Measurements from ENCODE around the gene MIER2. TPM values are rescaled to one million over a fixed set of nuclear protein-coding genes. Genes with fewer than 3 reads are reported as not detected.
"Not testable (repeated sequence)": the region's sequence is repeated elsewhere in the genome, so short reads cannot be mapped to it uniquely, and the experiment has no call there.

MIER2 gene, protein sequence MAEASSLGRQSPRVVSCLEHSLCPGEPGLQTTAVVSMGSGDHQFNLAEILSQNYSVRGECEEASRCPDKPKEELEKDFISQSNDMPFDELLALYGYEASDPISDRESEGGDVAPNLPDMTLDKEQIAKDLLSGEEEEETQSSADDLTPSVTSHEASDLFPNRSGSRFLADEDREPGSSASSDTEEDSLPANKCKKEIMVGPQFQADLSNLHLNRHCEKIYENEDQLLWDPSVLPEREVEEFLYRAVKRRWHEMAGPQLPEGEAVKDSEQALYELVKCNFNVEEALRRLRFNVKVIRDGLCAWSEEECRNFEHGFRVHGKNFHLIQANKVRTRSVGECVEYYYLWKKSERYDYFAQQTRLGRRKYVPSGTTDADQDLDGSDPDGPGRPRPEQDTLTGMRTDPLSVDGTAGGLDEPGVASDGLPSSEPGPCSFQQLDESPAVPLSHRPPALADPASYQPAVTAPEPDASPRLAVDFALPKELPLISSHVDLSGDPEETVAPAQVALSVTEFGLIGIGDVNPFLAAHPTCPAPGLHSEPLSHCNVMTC
- total RNA-seq (2014; rRNA removed; shearing (Covaris generic)), result 8.8 and 12.9 TPM in 2 replicates

DNA sequence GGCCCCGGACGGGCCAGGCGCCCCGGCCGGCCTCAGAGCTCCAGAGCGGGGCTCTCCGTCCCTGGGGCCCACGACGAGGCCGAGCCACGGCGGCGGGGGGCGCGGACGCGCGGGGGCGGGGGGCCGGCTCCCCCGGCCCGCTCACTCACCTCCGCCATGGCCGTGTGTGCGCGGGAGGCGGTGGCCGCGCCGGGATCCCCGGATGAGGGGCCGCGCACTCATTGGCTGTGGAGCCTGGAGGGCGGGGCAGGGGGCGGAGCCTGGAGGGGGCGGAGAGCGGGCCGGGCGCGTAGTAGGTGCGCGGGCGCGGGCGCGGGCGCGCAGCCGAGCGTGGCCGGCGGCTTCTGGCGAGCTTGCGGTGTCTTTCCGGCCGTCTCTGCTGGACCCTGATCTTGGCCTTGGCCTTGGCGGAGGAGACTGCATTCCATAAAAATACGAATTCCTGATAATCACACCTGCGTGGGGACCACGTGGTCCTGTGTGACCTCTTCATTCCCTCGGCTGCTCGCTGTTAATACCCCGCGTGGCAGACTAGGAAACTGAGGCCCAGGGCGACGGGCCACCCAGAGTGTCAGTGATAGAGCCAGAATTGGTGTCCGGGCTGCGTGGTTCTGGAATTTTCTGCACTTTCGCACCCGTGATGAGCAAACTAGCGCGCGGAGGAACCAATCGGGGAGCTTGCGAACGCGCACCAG, at the start of gene MIER2:
TSS of gene MIER2 (minus strand) at position 172 of the 695 bp plus-strand sequence. CDS start at position 158, 14 bp downstream.
- DNase-seq (ENCODE audit: low read depth), result peak; percentile 84

- not testable (repeated sequence) for DNase-seq (ENCODE audit: low read depth)
Measured at GRCh38 chr19:393560-393959, 49.0 kb upstream of the MIER2 start.

- DNase-seq (ENCODE audit: low read depth), result no peak
Measured at GRCh38 chr19:392375-392970, 47.9 kb upstream of the MIER2 start.

DNA sequence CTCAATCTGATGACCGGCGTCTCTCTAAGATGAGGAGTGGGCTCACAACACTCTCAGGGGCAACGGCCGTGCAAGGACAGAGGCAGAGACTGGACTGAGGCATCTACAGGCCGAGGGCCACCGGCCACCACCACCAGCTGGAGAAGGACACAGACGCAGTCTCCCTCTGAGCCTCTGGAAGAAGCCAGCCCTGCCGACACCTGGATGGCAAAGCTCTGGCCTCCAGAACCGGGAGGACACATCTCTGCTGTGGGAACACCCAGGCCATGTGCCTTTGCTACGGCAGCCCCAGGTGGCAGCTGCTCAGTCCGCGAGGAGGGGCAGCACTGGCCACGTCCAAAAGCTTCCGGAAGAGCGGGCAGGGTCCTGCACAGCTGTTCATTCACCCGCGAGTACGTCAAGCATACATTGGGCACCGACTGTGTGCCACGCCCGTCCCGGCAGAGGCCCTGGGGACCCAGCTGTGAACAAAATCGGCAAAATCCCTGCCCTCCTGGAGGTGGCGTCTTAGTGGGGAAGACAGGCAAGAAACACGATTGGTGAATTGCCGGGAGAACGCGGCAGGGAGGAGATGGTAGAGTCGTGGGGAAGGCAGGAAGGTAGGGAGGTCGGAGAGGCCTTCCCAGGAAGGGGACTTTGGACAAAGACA, 47.3 kb upstream of the MIER2 start:
- DNase-seq (ENCODE audit: low read depth), result no peak

GRCh38 chr19:391207-391557, 46.6 kb upstream of the MIER2 start:
- DNase-seq (ENCODE audit: low read depth), result no peak

- no peak for DNase-seq (ENCODE audit: low read depth)
Measured at GRCh38 chr19:390386-391206, 46.0 kb upstream of the MIER2 start.

GRCh38 chr19:389935-390289, 45.3 kb upstream of the MIER2 start:
- no peak for DNase-seq (ENCODE audit: low read depth)

GRCh38 chr19:389255-389934, 44.8 kb upstream of the MIER2 start:
- DNase-seq (ENCODE audit: low read depth), result no peak

GRCh38 chr19:388691-389090, 44.1 kb upstream of the MIER2 start:
- DNase-seq (ENCODE audit: low read depth), result no peak

DNA sequence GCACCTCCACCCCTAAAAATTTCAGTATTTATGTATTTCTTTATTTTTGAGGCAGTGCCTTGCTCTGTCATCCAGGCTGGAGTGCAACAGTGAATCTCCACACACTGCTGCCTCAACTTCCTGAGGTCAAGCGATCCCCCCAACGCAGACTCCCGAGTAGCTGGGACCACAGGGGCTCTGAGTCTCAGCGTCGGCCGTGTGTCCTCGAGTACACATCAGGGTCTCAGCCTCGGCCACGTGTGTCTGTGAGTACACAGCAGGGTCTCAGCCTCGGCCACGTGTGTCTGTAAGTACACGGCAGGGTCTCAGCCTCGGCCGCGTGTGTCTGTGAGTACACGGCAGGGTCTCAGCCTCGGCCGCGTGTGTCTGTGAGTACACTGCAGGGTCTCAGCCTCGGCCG, 43.2 kb upstream of the MIER2 start:
- no peak for DNase-seq (ENCODE audit: low read depth)

GRCh38 chr19:386632-387301, 42.2 kb upstream of the MIER2 start:
- not testable (repeated sequence) for DNase-seq (ENCODE audit: low read depth)

- DNase-seq (ENCODE audit: low read depth), result not testable (repeated sequence)
Measured at GRCh38 chr19:386189-386588, 41.6 kb upstream of the MIER2 start.

DNA sequence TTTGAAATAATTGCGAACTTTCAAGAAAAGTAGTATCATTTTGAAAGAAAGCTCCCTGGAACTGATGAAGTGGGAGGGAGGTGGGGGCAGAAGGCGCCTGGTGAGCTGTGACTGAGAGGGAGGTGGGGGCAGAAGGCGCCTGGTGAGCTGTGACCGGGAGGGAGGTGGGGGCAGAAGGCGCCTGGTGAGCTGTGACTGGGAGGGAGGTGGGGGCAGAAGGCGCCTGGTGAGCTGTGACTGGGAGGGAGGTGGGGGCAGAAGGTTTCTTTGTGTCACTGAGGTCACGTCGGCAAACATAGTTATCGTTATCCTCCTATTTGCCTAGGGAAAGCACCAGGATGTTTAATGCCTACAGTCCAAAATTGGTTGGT, 40.2 kb upstream of the MIER2 start:
- DNase-seq (ENCODE audit: low read depth), result no peak

GRCh38 chr19:383922-384798, 39.6 kb upstream of the MIER2 start:
- no peak for DNase-seq (ENCODE audit: low read depth)

GRCh38 chr19:383040-383439, 38.4 kb upstream of the MIER2 start:
- no peak for DNase-seq (ENCODE audit: low read depth)

GRCh38 chr19:382578-382977, 38.0 kb upstream of the MIER2 start:
- peak; percentile 75 for DNase-seq (ENCODE audit: low read depth)

DNA sequence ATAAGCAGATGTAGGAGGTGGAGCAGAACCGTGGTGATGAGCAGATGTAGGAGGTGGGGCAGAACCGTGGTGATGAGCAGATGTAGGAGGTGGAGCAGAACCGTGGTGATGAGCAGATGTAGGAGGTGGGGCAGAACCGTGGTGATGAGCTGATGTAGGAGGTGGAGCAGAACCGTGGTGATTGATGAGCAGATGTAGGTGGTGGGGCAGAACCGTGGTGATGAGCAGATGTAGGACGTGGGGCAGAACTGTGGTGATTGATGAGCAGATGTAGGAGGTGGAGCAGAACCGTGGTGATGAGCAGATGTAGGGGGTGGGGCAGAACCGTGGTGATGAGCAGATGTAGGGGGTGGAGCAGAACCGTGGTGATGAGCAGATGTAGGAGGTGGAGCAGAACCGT, 37.3 kb upstream of the MIER2 start:
- DNase-seq (ENCODE audit: low read depth), result not testable (repeated sequence)

DNA sequence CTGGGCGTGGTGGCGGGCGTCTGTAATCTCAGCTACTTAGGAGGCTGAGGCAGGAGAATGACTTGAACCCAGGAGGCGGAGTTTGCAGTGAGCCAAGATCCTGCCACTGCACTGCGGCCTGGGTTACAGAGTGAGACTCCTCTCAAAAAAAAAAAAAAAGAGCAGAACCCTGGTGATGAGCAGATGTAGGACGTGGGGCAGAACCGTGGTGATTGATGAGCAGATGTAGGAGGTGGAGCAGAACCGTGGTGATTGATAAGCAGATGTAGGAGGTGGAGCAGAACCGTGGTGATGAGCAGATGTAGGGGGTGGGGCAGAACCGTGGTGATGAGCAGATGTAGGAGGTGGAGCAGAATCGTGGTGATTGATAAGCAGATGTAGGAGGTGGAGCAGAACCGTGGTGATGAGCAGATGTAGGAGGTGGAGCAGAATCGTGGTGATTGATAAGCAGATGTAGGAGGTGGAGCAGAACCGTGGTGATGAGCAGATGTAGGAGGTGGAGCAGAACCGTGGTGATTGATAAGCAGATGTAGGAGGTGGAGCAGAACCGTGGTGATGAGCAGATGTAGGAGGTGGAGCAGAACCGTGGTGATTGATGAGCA, 36.1 kb upstream of the MIER2 start:
- DNase-seq (ENCODE audit: low read depth), result not testable (repeated sequence)

DNA sequence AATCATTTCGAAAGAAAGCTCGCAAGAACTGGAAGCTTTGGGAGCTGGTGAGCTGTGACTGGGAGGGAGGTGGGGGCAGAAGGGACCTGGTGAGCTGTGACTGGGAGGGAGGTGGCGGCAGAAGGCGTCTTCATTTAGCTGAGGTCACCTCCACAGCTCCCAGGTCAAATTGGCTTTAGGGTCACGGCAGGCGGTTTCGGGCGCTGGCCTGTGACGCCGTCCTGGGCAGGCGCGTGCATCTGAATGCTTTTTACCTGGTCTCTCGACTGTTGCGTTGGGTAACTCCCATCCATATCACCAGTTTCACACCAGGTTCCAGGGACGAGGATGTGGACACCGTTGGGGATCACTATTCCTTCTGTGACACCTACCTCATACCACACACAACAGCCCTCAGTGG, 35.2 kb upstream of the MIER2 start:
- DNase-seq (ENCODE audit: low read depth), result no peak

Measured in Daoy (cell line).